Endothelial cell of umbilical vein (primary cell): ENCODE results near the gene LKAAEAR1.

Experiments used
- EZH2 ChIP-seq: IDR thresholded peaks from 2 replicates; pipeline ENCODE4 v1.6.1; 2012; ENCODE audit warnings: borderline replicate concordance, low read depth, mild to moderate bottlenecking, moderate library complexity, low read length, inconsistent platforms; ENCODE audit not compliant: severe bottlenecking
- FOS ChIP-seq: IDR thresholded peaks from 2 replicates; pipeline ENCODE4 v1.6.1; 2011; ENCODE audit warnings: mild to moderate bottlenecking, low read length, moderate library complexity, borderline replicate concordance; ENCODE audit not compliant: insufficient read depth
- GATA2 ChIP-seq: IDR thresholded peaks from 2 replicates; pipeline ENCODE4 v1.7.0; 2011; ENCODE audit warnings: low read depth, mild to moderate bottlenecking, moderate library complexity, mixed read lengths, low read length; ENCODE audit not compliant: insufficient read length, insufficient read depth
- JUN ChIP-seq: IDR thresholded peaks from 2 replicates; pipeline ENCODE4 v1.6.1; 2011; ENCODE audit warnings: borderline replicate concordance, low read depth; ENCODE audit not compliant: insufficient read length, insufficient read depth
- MYC ChIP-seq: IDR thresholded peaks from one replicate; pipeline ENCODE4 v1.6.1; 2011; ENCODE audit warnings: mild to moderate bottlenecking, low read depth, low read length
- POLR2A ChIP-seq: IDR thresholded peaks from 2 replicates; pipeline ENCODE4 v1.6.1; 2012; ENCODE audit warnings: low read depth, mild to moderate bottlenecking, control low read depth, low read length
- POLR2AphosphoS5 ChIP-seq: IDR thresholded peaks from 2 replicates; pipeline ENCODE4 v1.6.1; 2012; ENCODE audit warnings: low read depth, mild to moderate bottlenecking, control low read depth, low read length, moderate library complexity; ENCODE audit not compliant: insufficient read depth
- TF ChIP-seq, protein P1 (sequence below), 2 donors: IDR thresholded peaks; 1 replicate in 1 of 2; 2 replicates in 1 of 2; pipeline ENCODE4 v1.5.1; 2011; ENCODE audit warnings: low read length in 2 of 2, mild to moderate bottlenecking in 2 of 2, moderate library complexity in 2 of 2, control low read depth in 1 of 2, inconsistent platforms in 1 of 2, low read depth in 1 of 2; ENCODE audit not compliant: insufficient read depth in 1 of 2; ENCODE audit errors: extremely low read depth in 1 of 2
- TF ChIP-seq, protein P2 (sequence below): IDR thresholded peaks from 2 replicates; pipeline ENCODE4 v1.6.1; 2011; ENCODE audit not compliant: insufficient read depth, insufficient read length

DNA sequence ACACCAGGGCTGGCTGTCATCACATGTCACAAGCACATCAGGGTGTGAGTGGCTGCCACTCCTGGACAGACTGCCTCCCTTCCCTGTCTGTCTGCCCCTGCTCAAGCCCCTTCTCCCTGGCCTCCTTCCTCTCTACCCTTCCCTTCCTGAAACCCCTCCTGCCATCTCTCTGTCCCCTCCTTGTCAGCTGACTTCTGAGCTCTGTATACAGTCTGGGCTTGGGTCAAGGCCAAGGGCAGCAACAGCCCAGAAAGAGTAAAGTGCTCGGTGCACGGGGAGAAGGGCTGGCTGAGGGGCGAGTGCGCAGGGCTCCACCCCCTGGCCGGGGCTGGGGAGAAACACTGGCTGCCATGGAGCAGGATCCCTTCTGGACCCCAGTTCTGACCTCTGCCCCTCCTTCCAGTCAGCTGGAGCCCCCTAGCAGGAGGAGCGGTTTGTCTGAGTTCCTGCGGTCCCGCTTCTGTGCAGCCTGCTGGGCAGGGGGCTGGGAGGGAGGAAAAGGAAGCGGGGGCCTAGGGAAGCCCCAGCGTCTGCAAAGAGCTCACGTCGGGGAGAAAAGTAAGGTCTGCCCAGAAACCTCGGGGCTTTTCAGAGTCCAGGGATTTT, 2.0 kb downstream of the LKAAEAR1 start:
- no peak for TF ChIP-seq JUN
- TF ChIP-seq POLR2A = no peak
- TF ChIP-seq, protein P1, sequence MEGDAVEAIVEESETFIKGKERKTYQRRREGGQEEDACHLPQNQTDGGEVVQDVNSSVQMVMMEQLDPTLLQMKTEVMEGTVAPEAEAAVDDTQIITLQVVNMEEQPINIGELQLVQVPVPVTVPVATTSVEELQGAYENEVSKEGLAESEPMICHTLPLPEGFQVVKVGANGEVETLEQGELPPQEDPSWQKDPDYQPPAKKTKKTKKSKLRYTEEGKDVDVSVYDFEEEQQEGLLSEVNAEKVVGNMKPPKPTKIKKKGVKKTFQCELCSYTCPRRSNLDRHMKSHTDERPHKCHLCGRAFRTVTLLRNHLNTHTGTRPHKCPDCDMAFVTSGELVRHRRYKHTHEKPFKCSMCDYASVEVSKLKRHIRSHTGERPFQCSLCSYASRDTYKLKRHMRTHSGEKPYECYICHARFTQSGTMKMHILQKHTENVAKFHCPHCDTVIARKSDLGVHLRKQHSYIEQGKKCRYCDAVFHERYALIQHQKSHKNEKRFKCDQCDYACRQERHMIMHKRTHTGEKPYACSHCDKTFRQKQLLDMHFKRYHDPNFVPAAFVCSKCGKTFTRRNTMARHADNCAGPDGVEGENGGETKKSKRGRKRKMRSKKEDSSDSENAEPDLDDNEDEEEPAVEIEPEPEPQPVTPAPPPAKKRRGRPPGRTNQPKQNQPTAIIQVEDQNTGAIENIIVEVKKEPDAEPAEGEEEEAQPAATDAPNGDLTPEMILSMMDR (IDR thresholded peaks at IDR 0.05; ENCODE audit: extremely low read depth in 1 of 2, insufficient read depth in 1 of 2, low read depth in 1 of 2, low read length in 2 of 2) = no peak
- no peak for TF ChIP-seq MYC
- TF ChIP-seq POLR2AphosphoS5 = no peak
- no peak for TF ChIP-seq EZH2
- no peak for TF ChIP-seq FOS
- no peak for TF ChIP-seq GATA2
- TF ChIP-seq, protein P2, sequence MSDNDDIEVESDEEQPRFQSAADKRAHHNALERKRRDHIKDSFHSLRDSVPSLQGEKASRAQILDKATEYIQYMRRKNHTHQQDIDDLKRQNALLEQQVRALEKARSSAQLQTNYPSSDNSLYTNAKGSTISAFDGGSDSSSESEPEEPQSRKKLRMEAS = no peak
